Panc1 (cell line): ENCODE measurements around the gene CBARP. TPM values are rescaled to one million over a fixed set of nuclear protein-coding genes. Genes with fewer than 3 reads are reported as not detected.

Experiments
- ATAC-seq: fragments of 200-7000 bp; cut with Tn5 transposase; 2 replicates; pipeline ENCODE4 v1.9.1; 2020; ENCODE audit warnings: mild to moderate bottlenecking, moderate library complexity
- BruUV-seq: library from RNA; stranded (reverse); fragments of 400-500 nt; replicated peaks from 2 replicates; lab custom pipeline; 2021; lab: Mats Ljungman, UMichigan
- CTCF ChIA-PET: fragments of 300-600 bp; sonication (Branson Sonifier 250); formaldehyde crosslinking; loops from one replicate; lab custom pipeline; 2022; ENCODE audit warnings: antibody characterized with exemption; lab: Charles Lee
- POLR2A ChIA-PET: fragments of 300-600 bp; sonication (Branson Sonifier 250); formaldehyde crosslinking; loops from one replicate; lab custom pipeline; 2022; ENCODE audit warnings: antibody characterized with exemption; lab: Charles Lee
- DNase-seq: peaks from one replicate; pipeline ENCODE4 v3.0.0-alpha.2; 2010; ENCODE audit warnings: low read depth, low spot score
- H3K27ac ChIP-seq: 2 replicates; pipeline ENCODE4 v1.5.1; 2011; ENCODE audit warnings: mild to moderate bottlenecking, low read length, inconsistent platforms
- H3K27me3 ChIP-seq: fragments of 200-500 bp; sonication (Bioruptor generic); 2 replicates; pipeline ENCODE4 v1.6.0; 2014; ENCODE audit warnings: low read length, inconsistent platforms; ENCODE audit not compliant: control insufficient read depth, insufficient read depth
- H3K36me3 ChIP-seq: fragments of 200-500 bp; sonication (Bioruptor generic); 2 replicates; pipeline ENCODE4 v1.5.1; 2014; ENCODE audit warnings: inconsistent platforms, mild to moderate bottlenecking, low read length, moderate library complexity; ENCODE audit not compliant: control insufficient read depth, insufficient read depth
- H3K4me1 ChIP-seq: 2 replicates; pipeline ENCODE4 v1.5.1; 2011; ENCODE audit warnings: inconsistent platforms, mild to moderate bottlenecking, low read length, moderate library complexity; ENCODE audit not compliant: control insufficient read depth, insufficient read depth
- H3K4me3 ChIP-seq, 2 experiments: 2 replicates each; pipeline ENCODE4 v1.5.1; 2011 to 2012; ENCODE audit warnings: low read depth in 2 of 2, low read length in 2 of 2, mild to moderate bottlenecking in 2 of 2, inconsistent platforms in 1 of 2, moderate library complexity in 1 of 2
- H3K9me3 ChIP-seq: fragments of 200-500 bp; sonication (Bioruptor generic); 2 replicates; pipeline ENCODE4 v1.5.1; 2014; ENCODE audit warnings: low read depth, mild to moderate bottlenecking, inconsistent platforms, low read length, moderate library complexity; ENCODE audit not compliant: control insufficient read depth, insufficient read depth
- CTCF ChIP-seq: fragments of 450-650 bp; IDR thresholded peaks from 2 replicates; pipeline ENCODE4 v1.5.1; 2017; ENCODE audit warnings: mild to moderate bottlenecking
- POLR2AphosphoS5 ChIP-seq: IDR thresholded peaks from 2 replicates; pipeline ENCODE4 v1.6.1; 2012; ENCODE audit warnings: mild to moderate bottlenecking, low read depth, low read length, moderate library complexity
- REST ChIP-seq, 2 experiments: IDR thresholded peaks; 2 replicates each; pipeline ENCODE4 v1.6.1; 2011 to 2012; ENCODE audit warnings: low read depth in 2 of 2, control low read depth in 1 of 2, low read length in 1 of 2, mild to moderate bottlenecking in 1 of 2, moderate library complexity in 1 of 2; ENCODE audit not compliant: insufficient read depth in 1 of 2
- SIN3A ChIP-seq: IDR thresholded peaks from 2 replicates; pipeline ENCODE4 v1.6.1; 2012; ENCODE audit warnings: low read depth, mild to moderate bottlenecking, low read length, moderate library complexity, borderline replicate concordance; ENCODE audit not compliant: insufficient read depth
- TCF7L2 ChIP-seq: IDR thresholded peaks from 2 replicates; pipeline ENCODE4 v1.6.1; 2011; ENCODE audit warnings: mild to moderate bottlenecking, low read depth, low read length, inconsistent platforms
- in situ Hi-C: cut with HindIII; loops from 2 replicates; pipeline ENCODE4 v1.10.0; 2016; ENCODE audit warnings: low sequenced_read_pairs, low pct_unique_long_range_greater_than_20kb
- intact Hi-C: fragments of 100-400 bp; cut with micrococcal nuclease; formaldehyde crosslinking; loops from one replicate; pipeline ENCODE4 v1.10.0; 2022; ENCODE audit not compliant: unreplicated experiment
- total RNA-seq: library from RNA; stranded (reverse); gene quantifications from one replicate; pipeline ENCODE4 v1.2.1, GENCODE V29; 2021; ENCODE audit not compliant: unreplicated experiment

Gene CBARP
- total RNA-seq, 1 experiment from 2014 or later: 14.5 TPM

- Histone ChIP-seq H3K9me3 (no peaks in the 10 kb centered on the region), H3K36me3 (no peaks in the 10 kb centered on the region), H3K27me3 (no peaks in the 10 kb centered on the region), H3K4me1 (peaks cover 5% of the 10 kb centered on the region; the same call in 1 of the 2 replicates), H3K27ac (no peak overlapping the region), H3K4me3 (no peak overlapping the region)
- intact Hi-C loops: no loop called here
- POLR2A ChIA-PET: interaction anchor here (0.6 kb wide), 1 partner anchor 70 kb away, joined by 3 read pairs; no protein-coding TSS in a partner anchor
- no peak for TF ChIP-seq REST (IDR thresholded peaks at IDR 0.05; ENCODE audit: insufficient read depth in 1 of 2, low read depth in 2 of 2, low read length in 1 of 2)
- no peak for TF ChIP-seq SIN3A
- TF ChIP-seq CTCF: no peak
- no peak for TF ChIP-seq TCF7L2
- TF ChIP-seq POLR2AphosphoS5: no peak
- no peak for DNase-seq
- in situ Hi-C loops: no loop called here
- CTCF ChIA-PET: no interaction called here
- ATAC-seq: no peak
- no TSS peak for BruUV-seq
Measured at GRCh38 chr19:1280636-1281568, 43.1 kb upstream of the CBARP start.

GRCh38 chr19:1279782-1280341 lies 42.1 kb upstream of the CBARP start:
- H3K27ac ChIP-seq: no peak overlapping the region
- H3K4me1 ChIP-seq: peaks cover 5% of the 10 kb centered on the region; the same call in 1 of the 2 replicates
- H3K36me3 ChIP-seq: no peaks in the 10 kb centered on the region
- TF ChIP-seq SIN3A (no peak), POLR2AphosphoS5 (peak; percentile 53; the same call in 1 of the 2 replicates), CTCF (peak; percentile 93)
- in situ Hi-C loops (no loop called here), intact Hi-C loops (loop anchor here (10.0 kb wide), 1 partner anchor 95 kb away; no protein-coding TSS in a partner anchor)
- CTCF ChIA-PET: interaction anchor here (0.6 to 1.0 kb wide), 3 partner anchors 12 to 253 kb away, joined by 3 to 9 read pairs (median 3); no protein-coding TSS in a partner anchor
- no peaks in the 10 kb centered on the region for H3K27me3 ChIP-seq
- POLR2A ChIA-PET: interaction anchor here (0.6 kb wide), 1 partner anchor 95 kb away, joined by 4 read pairs; no protein-coding TSS in a partner anchor
- H3K9me3 ChIP-seq: no peaks in the 10 kb centered on the region
- no peak overlapping the region for H3K4me3 ChIP-seq
- no TSS peak for BruUV-seq
- peak; percentile 59 for ATAC-seq
- DNase-seq: no peak
